8988T (cell line): Measurements from ENCODE around the gene AGK.

Experiments
- DNase-seq: peaks from one replicate; pipeline ENCODE4 v3.0.0; 2011

AGK gene

DNA sequence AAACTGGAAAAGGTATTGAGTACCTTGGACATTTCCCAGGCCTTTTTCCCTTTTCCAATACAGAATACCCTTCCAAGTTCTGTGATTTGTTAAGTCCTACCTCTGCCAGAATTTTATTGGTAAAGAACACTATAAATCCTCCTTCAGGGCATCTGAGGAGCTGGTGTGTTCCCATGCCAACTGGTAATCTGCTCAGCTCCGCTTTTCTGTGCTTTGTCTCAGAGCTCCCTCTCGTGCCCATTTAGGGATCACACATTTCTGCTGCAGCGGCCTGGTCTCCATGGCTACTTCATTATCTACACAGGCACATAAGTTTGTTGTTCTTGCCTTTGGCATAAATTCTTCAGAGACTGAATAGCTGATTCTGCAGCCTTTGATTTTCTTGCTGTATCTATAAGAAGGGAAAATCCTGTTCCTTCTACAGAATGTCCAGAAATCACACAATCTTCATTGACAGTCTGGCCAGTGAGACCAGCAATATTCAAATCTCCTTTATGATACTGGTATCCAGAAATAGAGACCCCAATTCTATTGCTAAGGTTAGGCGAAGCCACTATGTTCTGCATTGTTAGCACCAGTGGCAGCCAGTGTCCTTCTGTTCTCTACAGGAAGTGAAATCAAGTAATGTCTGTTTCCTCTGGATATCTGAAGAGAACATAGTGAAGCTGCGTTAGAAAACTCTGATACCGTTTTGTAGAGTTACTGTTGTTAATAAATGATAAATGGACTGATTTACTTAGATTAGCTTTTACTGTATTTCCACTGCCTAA is 98.8 kb downstream of the AGK start:
- DNase-seq, result no peak

DNA sequence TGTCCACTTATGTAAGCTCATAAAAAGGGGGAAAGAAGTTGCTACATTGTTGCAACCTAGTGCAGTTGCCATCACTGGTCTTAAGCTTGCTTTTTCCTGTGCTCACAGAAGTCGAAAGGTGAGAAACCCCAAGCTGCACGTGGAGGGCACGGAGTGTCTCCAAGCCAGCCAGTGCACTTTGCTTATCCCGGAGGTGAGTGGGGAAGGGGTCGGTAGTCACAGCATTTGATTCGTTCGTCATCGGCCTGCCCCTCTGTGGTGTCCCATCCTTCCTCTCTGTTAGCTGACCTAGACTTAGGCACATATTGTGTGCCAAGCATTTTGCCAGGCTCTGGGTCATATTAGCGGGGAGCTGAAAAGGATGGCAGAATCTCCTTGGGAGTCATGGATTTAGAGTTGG is 100.2 kb downstream of the AGK start:
- DNase-seq, result no peak

DNA sequence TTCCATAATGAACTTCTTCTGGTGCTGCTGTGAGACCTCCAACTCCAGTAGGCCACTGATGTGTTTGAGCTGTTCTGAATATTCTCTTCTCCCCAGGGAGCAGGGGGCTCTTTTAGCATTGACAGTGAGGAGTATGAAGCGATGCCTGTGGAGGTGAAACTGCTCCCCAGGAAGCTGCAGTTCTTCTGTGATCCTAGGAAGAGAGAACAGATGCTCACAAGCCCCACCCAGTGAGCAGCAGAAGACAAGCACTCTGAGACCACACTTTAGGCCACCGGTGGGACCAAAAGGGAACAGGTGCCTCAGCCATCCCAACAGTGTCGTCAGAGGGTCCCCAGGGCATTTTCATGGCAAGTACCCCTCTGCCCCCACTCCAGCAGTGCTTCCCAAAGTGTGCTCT is 101.5 kb downstream of the AGK start:
- no peak for DNase-seq

DNA sequence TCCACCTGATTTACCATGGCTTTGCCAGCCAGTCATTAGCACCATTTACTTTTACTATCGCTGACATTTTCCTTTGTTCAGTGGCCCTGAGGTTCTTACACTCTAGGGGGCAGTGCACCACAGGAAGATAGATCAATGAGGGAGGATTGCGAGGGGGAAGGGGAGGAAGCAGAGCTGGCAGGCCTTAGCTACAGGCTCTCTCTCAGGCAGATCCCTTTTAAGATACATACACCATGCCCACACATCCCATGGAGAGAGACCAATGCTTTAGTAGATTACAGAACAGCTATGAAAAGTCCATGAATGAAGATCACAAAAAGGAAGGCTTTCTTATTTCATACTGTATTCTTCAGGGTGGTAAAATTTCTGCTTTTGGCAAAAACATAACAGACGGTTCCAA is 103.3 kb downstream of the AGK start:
- DNase-seq, result no peak

DNA sequence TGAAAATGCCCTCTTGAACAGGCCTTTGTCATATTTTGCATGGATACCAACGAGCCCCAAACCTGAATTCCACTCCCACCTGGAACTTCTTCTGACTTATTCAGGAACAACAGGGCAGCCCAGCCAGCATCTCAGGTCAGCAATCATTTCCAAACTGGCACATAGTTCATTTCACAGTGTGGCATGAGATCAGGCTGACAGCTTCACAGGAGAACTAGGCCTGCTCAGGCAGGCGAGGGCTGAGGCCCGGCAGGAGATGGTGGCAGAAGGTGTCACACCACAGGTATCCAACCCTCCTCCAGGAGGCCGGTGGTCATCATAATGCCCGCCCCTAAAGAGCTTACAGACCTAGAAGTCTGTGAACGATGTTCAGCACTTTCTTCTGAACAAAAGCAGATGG is 108.3 kb downstream of the AGK start:
- DNase-seq, result no peak

DNA sequence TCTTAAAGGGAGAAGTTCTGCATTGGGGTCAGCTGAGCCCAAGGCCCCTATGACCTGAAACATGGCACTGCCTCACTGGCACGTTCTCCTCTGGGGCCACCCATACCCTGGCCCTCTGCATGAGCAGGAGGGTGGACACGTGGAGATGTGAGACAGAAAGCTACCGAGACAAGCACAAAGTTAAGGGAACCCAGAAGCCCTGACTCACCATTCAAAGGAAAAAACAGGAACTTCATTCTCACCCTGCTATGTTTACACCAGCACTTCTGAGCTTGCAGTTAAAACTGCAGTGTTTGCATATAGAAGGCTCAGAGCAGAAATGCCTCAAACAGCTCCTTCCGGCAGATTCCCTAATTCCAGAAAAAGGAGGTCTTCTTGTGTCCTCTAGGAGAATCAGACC is 109.0 kb downstream of the AGK start:
- DNase-seq, result no peak

DNA sequence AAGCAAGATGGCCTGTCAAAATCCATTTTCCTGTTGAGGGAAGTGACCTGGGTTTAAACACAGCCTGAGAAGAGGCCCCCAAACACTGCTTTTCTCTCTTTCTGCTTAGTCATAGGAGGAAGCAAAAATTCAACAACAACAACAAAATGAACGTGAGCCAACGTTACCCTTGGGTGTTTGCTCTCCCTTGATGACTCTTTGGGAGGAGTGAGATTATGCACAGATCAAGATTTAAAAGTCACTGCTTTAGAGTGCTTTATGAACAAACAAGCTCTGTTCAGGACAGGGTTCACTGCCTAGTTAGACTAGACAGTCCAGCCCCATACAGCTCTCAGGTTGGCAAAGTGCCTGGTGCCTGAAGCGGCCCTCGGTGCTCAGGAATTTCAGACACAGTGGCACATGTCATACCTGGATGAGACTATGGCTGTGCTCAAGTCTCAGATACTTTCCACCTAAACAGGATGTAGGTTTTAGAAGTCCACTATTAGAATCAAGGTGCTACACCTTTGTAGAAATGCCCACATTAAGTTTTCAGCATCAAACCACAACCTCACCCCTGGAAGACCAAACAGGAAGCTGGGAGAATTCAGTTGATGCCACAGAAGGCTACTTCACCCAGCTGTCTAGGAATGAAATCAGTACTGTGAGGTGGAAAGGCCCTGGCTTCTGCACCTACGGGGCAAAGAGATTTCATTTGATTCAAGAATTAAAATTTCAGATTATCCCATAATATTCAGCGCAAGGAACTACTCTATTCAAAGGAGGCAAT is 112.1 kb downstream of the AGK start:
- DNase-seq, result no peak

DNA sequence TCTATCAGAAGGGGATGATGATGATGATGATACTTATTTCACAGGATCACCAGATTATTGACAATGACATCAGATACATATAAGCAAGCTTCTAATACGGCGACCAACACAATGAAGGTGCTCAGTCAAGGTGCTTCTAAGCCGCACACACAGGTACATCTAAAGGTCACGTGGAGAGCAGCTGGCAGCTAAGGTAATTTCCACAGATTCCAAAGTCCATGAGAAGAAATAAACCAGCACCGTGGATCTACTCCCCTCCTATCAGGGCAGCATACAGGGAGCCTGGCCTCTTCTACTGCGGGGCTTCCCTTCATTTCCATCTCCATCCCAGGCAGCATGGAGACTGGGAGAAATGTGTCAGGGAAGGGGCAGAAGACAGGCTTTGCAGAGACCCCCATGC is 113.2 kb downstream of the AGK start:
- DNase-seq, result no peak

DNA sequence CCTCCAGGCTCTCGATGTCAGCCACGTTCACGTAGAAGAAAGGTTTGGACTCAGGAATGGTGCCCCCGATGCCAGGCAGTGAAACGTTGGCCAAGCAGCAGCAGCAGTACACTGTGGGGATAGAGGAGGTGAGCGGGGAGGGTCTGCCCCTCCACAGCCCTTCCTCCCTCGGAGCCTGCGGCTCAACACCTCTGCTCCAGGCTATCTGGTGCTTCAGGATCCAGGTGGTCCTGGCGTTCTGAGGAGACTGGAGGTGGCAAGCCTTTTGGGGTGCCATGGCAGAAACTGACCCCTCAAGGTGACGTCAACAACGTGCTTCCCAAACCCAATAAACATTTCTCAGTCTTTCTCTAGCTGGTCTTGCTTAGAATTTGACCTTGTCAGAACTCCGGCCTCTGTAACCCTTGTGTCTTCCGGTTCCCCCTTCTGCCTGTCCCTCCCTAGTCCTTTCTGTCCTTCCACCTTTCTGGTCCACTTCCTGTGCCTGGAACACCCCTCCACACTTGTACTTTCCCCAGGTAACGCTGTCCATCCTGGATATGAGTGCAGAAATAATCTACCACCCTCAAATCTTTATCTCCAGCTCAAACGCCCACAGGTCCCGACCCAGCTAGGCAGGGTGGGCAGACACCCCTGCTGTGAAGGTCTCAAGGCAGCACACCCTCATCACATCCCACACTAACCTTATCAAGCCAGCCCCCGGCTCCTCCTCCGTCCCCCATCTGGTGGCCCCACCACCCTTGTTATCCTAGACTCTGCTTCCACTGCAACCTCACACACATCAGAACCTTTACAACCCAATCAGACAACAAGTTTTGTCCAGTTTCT is 114.2 kb downstream of the AGK start:
- DNase-seq, result no peak

DNA sequence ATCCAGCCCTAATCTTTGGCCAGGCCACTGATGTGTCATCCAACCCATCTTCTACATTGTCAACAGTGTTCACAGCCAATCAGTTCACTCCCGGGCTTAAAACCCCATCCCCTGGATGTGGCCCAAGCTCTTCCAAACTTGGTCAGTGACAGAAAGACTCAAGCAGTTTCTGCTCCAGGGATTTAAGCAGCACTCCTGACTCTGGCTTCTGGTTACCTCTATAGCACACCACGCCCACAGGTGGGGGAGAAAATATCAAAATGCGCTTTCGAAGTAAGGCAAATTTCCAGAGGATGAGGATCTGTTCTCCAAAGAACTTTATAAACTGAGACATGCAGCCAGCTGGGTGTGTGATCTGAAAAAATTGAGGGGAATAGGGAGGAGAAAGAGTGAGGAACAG is 114.9 kb downstream of the AGK start:
- no peak for DNase-seq

DNA sequence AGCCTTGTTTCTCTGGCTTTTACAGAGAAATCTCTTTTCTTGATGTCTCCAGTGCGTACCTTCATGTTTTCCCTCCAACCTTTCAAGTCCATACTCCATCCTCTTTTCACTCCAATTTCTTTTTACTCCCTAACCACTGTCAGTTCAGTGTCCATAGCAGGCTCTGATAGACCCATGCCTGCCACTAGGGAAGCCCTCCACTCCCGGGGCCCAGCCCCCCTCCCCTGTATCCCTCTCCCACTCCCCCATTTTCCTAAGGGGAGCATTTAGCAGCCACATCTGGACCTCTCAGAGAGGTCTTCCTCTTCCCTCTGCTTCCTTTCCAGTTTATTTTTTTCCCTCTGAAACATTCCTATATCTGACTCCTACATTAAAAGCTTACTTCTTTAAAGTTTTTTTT is 117.6 kb downstream of the AGK start:
- DNase-seq, result no peak

DNA sequence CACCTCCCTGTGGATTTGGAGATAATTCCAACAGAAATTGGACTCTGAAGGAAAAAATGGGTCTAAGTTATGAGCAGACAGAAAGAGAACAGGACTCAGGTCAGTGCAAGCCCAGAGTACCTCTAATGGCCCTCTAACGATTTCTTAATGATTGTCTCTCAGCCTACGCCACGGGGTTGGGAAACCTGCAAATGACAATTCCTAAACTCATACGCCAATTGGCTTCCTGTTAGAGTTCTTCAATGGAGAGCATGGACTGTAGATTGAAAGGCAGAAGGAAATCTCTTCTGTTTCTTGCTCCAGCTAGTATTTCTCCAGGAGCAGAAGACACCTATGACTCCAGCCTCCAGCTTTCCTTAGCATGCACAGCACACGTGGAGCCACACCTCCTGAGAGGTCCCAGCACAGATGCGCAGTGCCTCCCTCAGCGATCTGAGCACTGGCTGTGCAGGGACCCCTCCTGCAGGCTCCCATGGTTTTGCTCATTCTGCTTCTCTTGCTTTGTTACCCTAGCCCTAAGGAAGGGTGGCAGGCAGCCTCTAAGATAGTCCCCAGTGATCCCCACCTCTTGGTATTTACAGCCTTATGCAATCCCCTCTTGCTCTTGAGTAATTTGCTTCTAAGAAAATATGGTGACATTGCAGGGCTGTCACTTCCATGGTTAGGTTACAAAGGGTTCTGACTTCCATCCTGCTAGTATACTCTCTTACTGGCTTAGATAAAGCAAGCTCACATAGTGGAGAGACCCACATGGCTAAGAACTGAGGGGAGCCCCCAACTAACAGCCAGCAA is 120.7 kb downstream of the AGK start:
- no peak for DNase-seq

DNA sequence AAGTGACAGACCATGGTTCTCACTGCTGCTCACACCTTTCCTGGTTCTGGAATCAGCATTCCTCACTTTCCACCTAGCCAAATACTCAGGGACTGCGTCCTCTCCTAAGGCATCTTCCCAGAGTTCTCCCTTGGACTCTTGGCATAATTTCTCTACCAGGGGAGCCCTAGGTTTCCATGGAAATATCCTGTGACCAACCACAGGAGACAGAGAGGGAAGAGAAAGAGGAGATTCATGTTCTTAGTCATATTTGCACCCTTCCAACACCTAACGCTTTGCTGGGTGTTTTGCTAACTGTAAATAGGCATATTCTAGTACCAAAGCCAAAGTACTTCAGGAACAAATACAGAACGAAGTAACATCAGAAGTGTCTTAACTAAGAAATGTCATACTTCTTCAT is 122.1 kb downstream of the AGK start:
- no peak for DNase-seq

DNA sequence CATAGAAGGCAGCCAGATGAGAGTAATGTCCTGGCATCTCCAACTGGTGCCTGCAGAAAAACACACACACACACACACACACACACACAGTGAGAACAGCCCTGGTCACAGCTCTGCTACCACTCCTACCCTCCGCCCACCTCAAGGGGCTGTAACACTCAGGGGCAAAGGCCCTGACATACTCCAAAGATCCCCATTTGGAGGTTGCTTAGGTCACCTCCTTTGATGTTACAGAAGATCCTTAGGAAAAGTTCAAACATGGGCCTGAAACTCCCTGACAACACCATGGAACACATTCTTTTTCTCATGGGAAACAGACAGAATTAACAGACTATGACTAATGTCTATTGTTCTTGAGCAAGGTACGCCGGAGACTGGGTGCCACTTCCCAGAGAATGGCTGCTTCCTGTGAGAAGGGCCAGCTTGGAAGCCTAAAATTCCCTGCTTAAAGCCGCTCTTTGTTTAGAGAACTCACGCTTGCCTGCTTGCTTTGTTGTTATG is 123.0 kb downstream of the AGK start:
- no peak for DNase-seq

DNA sequence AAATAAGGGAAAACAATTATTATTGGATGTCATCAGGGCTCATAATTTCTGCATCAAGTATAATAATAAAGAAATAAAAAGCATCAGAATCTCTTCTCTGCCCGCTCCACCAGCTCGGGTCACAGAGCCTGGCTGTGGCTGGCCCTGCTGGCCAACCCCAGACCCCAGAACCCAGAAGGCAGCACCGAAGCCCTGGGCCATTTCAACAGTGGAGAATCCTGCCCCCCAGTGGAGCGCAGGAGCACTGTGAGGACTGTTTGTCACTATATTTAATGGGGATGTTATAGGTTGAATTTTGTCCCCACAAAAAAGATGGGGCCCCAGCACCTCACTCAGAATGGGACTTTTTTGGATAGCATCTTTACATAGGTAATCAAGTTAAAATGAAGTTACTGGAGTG is 123.5 kb downstream of the AGK start:
- no peak for DNase-seq

DNA sequence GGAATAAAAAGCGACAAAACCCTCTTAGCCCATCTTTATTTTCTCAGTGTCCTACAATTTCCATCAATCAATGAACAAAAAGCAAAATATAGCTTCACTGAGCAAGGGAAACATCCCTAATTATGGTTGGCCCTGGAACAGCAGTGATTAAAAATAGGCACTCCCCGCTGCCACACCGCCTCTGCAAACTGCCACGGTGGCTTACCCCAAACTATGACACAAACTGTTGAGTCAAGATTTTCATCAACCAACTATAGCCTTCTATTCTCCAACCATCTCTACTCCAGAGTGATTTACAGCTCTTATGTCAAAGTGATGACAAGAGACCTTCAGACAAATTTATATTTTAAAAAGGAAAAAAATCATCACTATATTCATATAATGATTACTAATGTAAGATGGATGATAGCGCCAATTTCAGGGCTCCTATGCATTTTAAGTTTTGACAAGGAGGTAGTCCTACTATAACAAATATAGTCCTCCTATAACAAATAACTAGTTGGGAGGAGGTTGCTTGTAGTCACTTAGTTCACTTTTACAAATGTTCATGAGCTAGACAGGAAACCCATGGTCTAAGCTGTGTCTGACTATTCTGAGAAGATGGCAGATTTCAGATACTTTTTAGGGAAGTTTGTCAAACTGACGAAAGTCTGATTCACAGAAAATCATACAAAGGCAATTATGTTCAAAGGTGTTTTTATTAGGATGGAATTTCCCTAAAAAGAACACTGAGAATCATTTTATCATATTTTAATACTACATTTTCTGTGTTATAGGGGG is 124.4 kb downstream of the AGK start:
- no peak for DNase-seq

DNA sequence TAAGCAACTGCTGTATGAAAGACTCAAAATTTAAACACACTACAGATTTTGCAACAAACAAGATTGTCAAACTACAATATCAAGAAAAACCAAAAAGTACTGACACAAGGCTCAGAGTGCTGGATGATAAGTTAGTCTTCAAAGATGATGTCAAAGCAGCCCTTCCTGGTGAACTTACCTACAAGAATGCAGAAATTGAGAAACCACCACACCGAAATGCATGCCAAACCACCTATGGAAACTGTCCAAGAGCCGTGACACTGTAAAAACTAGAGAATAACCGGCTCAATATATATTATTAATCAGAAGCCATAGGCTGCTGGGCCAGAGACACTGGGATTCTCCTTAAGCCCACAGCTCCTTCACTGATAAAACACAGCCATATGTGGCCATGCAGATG is 125.4 kb downstream of the AGK start:
- no peak for DNase-seq

DNA sequence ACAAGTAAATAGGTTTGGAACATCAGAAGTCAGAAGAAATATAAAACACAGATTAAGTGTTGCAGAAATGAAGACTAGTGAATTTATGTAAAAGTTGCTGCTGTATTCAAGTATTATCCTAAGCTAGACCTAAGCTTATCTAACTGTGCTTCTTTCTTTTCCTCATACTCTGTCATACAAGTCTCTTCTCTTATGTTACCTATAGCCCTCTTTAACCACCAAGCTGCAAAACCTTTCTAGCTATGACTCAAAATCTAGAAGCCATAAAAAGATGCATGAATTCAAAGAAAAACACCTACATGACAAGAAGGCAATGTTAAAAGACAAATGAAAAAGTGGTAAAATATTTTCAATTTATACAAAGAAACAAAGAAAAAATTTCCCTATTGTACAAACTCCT is 127.8 kb downstream of the AGK start:
- DNase-seq, result no peak

DNA sequence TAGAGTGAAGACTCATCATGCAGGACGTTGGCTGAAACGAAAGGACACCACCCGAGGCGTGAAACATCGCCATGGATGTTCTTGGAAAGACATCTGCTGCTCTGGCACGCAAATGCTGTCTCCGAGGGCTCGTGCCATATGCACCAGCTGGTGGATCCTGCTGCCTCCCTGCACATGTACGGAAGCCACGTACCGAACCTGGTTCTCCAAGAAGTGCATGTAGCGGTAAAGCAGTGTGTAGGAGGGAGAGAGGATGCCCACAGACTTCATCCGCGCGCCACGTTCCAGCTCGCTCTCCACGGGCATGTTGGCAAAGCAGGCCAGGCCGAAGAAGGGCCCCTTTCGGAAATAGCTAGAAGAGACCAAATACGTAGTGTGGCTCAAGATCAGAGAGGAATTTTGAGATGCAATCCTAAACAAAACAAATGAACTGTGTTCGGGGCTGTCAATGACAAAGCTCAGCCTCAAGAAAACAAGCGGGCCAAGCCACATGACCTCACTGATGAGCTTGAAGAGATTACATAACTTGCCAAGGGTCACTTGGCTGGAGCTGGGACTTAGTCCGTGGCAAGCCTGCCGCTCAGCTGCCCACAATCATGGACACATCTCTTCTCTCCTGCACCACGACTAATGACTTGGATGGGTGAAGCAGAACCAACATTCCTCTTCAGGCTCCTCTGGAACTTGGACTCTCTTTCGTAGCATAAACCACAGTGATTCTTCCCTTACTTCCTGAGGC is 134.2 kb downstream of the AGK start:
- DNase-seq, result no peak

DNA sequence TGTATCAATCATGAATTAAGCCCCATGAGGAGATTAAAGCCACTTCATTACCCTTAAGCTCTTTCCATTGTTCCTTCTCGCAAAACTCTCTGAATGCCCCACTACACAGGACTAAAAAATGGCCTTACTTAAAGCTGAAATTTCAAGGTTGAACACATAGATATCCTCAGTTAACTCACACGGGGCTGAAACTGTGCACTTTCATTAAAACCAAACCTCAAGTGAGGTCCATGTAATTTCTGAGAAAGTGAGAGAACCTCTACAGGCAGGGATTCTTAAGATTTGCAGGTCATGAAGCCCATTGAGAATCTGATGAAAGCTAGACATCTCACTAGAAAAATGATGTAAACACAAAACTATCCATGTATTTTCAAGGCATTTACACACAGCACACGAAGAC is 134.9 kb downstream of the AGK start:
- DNase-seq, result no peak

DNA sequence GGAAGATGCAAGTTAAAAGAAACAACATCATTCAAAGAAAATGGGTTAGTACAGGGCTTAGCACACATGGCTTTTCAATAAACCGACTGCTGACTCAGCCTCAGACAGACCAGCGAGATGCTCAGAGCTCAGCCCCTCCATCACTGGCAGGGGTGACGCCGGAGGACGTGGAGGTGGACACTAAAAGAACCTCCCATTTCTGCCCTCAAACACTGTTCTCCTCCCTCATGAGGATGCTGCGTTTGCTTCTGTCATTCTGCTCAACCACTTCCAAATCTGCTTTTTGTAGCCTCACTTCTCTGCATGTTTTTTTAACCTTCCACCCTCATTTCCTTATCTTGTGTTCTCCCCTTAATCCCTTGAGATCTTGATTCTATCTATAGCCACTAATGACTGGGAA is 135.5 kb downstream of the AGK start:
- no peak for DNase-seq
